PC-9 (cell line): Measurements from ENCODE around the gene TEX54.

ENCODE experiments used
- EZH2 ChIP-seq: fragments of 200-600 bp; sonication (generic); IDR thresholded peaks from 2 replicates; pipeline ENCODE4 v1.8.0; 2017; ENCODE audit warnings: antibody characterized with exemption, low read depth
- TF ChIP-seq, protein P1 (sequence below): fragments of 200-600 bp; sonication (generic); conservative IDR thresholded peaks from 2 replicates; pipeline ENCODE4 v1.6.1; 2017; ENCODE audit warnings: mixed run types, antibody characterized with exemption, mild to moderate bottlenecking, moderate library complexity

DNA sequence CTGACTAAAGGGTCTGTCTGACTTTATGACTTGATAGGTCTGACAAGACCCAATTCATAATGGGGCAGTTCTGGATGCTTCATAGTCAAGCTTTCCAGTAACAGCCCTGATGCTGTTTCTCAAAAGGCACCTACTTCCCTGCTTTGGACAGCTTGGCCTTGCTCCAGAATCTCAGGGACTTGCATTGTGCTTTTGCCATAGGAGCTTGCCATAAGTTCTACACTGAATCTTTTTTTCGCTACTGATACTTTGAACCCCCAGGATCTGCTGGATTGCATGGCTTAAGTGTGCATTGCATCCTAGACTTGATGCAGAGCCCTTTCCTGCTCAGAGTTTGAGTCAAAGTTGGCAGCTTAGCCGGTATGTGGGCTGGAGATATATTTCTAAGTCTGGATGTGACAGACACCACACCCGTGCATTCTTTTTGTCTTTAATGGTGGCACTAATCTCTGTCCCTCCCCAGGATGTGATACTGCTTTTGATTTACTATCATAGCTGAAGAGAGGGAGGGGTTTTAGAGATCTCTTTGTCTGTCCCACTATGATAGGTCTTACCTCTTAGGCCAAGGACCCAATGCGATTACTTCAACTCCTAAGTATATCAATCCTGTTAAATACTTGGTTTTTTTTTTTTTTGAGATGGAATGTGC lies 31.2 kb upstream of the TEX54 start:
- TF ChIP-seq, protein P1, sequence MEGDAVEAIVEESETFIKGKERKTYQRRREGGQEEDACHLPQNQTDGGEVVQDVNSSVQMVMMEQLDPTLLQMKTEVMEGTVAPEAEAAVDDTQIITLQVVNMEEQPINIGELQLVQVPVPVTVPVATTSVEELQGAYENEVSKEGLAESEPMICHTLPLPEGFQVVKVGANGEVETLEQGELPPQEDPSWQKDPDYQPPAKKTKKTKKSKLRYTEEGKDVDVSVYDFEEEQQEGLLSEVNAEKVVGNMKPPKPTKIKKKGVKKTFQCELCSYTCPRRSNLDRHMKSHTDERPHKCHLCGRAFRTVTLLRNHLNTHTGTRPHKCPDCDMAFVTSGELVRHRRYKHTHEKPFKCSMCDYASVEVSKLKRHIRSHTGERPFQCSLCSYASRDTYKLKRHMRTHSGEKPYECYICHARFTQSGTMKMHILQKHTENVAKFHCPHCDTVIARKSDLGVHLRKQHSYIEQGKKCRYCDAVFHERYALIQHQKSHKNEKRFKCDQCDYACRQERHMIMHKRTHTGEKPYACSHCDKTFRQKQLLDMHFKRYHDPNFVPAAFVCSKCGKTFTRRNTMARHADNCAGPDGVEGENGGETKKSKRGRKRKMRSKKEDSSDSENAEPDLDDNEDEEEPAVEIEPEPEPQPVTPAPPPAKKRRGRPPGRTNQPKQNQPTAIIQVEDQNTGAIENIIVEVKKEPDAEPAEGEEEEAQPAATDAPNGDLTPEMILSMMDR: no peak
- no peak for TF ChIP-seq EZH2
